GM19372 (cell line): ENCODE results near the gene CCDC9.
"Not testable (repeated sequence)": the region's sequence is repeated elsewhere in the genome, so short reads cannot be mapped to it uniquely, and the experiment has no call there.

Experiments
- ATAC-seq: cut with Tn5 transposase; IDR thresholded peaks from one replicate; pipeline ENCODE4 v1.9.1; 2021; ENCODE audit warnings: mild to moderate bottlenecking, low read depth, moderate library complexity; ENCODE audit not compliant: unreplicated experiment

CCDC9 gene

DNA sequence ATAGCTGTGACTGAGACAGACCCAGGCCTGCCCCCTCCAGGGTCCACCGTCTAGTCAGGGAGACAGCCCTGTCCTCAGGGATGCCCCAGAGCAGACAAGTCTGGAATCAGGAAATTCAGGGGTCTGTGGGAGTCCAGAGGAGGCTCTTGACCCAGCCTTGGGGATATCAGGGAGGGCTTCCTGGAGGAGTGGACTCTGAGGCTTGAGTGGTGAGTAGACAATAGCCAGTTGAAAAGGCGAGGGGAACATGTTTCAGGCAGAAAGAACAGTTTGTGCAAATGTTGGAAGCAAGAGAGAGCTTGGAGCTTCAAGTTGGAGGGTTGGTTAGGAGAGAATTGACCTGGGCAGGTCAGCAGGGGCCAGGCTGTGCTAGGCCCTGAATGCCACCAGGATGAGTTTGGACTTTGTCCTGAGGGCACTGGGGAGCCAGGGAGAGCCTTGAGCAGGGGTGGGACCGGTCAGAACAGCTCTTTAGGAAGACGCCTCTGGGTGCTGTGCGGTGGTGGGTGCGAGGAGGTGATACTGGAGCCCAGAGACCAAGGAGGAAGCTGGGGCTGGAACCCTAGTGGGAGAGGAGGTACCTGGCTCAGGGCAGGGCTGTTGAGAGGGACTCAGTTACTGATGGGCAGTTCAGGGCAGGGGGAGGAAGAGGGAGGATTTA, 2.7 kb downstream of the CCDC9 start:
- ATAC-seq = no peak

GRCh38 chr19:47260476-47260875, 4.2 kb downstream of the CCDC9 start:
- ATAC-seq = no peak

- peak; percentile 77 for ATAC-seq
Observed at GRCh38 chr19:47261946-47262793, 5.8 kb downstream of the CCDC9 start.

DNA sequence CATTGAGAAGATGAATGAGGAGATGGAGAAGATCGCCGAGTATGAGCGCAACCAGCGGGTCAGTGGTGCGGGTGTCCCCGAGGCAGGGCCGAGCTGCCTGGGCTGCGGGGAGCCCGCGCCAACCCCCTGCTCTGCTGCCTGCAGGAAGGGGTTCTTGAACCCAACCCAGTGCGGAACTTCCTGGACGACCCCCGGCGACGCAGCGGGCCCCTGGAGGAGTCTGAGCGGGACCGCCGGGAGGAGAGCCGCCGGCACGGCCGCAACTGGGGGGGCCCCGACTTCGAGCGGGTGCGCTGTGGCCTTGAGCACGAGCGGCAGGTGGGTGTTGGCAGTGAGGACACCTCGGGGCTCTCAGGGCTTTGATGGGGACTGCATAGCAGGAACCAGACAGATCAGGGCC, 8.3 kb downstream of the CCDC9 start:
- no peak for ATAC-seq

DNA sequence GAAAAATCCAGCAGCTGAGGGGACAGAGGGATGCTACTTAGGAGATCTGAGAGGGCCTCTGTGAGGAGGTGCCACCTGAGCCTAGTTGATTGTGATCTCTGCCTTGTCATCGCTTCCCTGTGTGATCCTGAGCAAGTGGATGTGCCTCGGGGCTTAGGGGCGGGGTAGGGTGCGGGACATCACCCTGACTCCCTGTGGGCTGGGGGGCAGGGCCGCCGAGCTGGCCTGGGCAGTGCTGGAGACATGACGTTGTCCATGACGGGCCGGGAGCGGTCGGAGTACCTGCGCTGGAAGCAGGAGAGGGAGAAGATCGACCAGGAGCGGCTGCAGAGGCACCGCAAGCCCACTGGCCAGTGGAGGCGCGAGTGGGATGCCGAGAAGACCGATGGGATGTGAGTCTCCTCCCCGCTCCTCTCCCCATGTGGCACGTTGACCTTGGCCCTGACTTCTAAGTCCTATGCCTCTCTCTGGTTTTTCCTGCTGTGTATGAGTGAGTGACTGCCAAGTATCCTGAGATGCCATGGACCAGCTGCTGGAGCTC, 10.1 kb downstream of the CCDC9 start:
- no peak for ATAC-seq

DNA sequence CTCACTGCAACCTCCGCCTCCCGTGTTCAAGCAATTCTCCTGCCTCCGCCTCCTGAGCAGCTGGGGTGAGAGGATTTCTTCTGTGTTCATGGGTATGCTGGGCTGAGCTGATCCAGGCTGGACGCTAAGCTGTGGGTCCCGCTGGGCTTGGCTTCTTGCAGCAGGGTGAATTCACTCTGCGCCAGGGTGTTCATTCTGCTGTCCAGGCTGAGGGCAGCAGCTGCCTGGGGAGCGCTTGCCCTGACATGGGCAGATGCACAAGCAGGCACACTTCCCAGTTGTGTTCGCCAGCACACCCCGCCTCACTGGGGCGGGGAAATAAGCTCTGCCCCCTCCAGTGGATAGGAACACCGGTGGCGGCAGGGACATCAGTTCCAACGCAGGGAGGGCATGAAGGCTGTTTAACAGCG, 11.0 kb downstream of the CCDC9 start:
- ATAC-seq = no peak

GRCh38 chr19:47268028-47268427, 11.7 kb downstream of the CCDC9 start:
- no peak for ATAC-seq

DNA sequence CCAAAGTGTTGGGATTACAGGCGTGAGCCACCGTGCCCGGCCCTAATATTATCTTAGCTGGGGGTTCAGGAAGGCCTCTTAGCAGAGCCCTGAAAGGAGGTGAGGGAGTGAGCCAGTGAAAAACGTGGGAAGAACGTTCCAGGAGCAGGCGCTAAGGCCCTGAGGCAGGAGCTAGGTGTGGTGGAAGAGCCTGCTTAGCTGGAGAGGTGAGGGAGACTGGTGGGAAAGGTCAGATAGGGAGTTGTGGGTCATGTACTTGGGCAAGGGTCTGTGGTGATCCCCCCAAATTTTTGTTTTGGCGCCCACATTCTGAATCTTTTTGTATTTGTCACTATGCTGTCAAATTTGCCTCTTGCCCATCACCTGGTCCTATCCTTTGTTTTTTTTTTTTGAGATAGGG, 13.3 kb downstream of the CCDC9 start:
- ATAC-seq = no peak

DNA sequence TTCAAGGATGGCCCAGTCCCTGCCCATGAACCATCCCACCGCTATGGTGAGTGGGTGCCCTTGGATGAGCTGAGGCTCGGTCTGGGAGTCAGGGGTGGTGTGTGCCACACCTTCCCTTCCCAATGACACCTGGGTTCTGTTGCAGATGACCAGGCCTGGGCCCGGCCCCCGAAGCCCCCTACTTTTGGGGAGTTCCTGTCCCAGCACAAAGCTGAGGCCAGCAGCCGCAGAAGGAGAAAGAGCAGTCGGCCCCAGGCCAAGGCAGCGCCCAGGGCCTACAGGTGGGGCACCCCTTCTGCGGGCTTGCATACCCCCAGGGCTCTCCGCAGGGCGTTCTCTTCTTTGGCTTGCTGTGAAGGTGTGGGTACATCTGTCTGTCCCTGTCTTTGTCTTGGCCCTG, 14.1 kb downstream of the CCDC9 start:
- ATAC-seq = no peak

GRCh38 chr19:47271949-47272348, 15.6 kb downstream of the CCDC9 start:
- no peak for ATAC-seq

- no peak for ATAC-seq
Observed at GRCh38 chr19:47272448-47273312, 16.4 kb downstream of the CCDC9 start.

GRCh38 chr19:47273313-47274070, 17.2 kb downstream of the CCDC9 start:
- ATAC-seq = peak; percentile 52

DNA sequence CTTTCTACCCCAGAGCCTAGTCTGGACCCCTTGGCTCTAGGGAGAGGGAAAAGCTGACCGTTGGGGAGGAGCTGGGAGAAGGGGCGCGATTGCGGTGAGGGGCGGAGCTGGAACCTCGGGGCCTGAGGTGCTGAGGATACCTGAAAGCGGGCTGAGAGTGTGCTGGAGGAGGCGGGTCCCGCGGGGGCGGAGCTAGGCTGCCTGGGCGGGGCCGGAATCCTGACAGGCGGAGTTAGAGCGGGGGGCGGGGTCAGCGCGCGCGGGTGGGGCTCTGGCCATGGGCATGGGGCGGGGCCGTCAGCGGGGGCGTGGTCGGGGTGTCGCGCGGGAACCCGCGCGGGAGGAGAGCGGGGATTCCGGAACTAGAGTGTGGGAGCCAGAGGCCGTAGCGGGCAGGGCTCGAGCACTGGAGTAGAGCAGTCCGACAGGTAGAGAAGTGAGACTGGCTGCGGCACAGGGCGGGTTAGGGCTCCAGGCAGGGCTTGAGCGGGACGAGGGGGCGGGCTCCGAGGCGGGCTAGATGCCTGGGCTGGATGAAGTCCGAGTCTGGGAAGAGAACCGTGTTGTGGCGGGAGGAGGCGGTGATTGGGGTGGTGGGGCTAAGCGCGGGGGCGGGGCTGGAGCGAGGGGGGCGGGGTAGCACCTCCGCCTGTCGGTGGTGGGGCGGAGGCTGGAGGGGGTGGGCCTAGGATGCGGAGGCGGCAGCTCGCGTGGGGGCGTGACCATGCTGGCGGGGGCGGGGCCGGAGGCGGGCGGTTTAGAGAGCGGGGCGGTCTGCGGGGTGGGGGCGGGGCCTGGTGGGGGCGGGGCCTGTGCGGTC, 18.0 kb downstream of the CCDC9 start, which contains the start of gene INAFM1:
Gene INAFM1, plus strand, starts transcription at position 815 of the 820 bp plus-strand sequence. CDS start 35 bp downstream, outside the sequence.
- peak; percentile 51 for ATAC-seq

DNA sequence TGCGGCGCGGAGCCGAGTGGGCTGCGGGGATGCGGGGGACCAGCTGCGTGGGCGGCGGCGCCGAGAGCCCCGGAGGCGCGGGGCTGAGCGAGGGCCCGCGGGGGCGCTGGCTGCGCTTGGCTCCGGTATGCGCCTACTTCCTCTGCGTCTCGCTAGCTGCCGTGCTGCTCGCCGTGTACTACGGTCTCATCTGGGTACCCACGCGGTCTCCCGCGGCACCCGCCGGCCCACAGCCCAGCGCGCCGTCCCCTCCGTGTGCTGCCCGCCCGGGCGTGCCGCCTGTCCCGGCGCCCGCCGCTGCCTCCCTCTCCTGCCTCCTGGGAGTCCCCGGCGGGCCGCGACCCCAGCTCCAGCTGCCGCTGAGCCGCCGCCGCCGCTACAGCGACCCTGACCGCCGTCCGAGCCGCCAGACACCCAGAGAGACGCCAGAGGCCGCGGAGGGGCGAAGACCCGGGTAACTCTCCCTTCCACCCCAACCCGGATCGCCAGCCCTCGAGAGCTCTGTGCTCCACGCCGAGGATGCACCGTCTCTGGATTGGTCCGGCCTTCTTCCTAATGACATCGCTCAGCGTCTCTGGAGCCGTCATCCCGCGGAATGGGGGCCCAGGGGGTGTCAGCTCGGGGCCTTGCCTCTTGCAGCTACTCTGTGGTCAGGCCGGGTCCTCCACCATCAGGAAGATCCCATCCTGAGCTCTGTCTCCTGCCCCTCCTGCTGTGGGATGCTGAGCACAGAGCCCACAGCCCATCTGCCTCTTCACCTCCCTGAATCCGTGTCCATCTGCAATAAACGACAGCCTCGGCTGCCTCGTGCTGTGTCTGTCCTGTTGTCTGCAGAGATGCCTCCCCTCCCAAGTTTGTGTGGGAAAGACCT, 18.8 kb downstream of the CCDC9 start:
- ATAC-seq = peak; percentile 4

DNA sequence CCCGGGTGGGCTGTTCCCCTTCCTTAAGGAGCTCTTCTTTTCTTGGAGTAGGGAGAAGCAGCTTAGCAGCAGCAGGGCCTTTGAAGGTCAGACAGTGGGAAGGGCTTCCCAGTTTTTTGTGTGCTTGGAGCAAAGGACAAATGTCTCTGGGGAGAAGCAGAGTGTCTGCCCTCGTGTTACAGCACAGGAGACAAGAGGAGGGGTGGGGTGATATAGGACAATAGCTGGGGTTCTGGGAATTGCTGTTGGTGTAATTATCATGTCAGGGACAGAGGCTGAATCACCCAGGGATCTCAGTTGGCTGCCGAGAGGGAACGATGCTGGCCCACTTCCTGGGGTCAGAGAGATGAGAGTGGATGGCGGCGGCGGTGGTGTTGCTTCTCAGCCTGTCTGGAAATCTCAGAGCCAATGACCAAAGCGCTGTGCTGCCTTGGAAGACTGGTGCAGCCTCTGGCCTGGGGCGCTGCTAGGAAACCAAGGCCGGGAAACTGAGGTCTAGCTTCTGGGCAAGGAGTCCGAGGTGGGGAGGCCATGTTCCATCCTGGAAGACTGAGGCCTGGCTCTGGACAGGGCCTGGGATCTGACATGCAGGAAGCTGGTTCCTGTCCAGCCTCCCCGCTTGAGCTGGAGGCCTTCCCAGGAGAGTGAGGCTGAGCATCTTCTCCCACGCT, 19.6 kb downstream of the CCDC9 start:
- no peak for ATAC-seq

DNA sequence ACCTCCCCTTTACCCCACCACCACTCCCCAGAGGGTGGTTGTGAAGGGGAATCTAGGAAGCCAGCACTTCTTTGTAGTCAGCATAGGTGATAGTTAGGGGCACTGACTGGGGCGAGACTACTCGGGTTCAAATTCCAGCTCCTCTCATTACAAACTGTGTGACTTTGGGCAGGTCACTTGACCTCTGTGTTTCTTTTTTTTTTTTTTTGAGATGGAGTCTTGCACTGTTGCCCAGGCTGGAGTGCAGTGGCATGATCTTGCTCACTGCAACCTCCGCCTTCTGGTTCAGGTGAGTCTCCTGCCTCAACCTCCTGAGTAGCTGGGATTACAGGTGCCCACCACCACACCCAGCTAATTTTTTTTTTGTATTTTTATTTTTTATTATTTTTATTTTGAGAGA, 20.2 kb downstream of the CCDC9 start:
- ATAC-seq = not testable (repeated sequence)

GRCh38 chr19:47280183-47280797, 24.0 kb downstream of the CCDC9 start:
- no peak for ATAC-seq
